Measurements from ENCODE around the gene CAPZA2.

Gene CAPZA2

GRCh38 chr7:116922545-116922944 is 60.2 kb downstream of the CAPZA2 start:
- H3K9me3 ChIP-seq (ENCODE audit: insufficient read depth, low read length, severe bottlenecking): no peaks in the 10 kb centered on the region
- H3K27me3 ChIP-seq (ENCODE audit: insufficient read depth, low read length, poor library complexity): no peaks in the 10 kb centered on the region
- H3K4me2 ChIP-seq (ENCODE audit: insufficient read depth, low read length): no peak overlapping the region
- no peak for ATAC-seq (ENCODE audit: insufficient read depth, low read depth)
- no peak overlapping the region for H2AFZ ChIP-seq (ENCODE audit: low read depth, low read length)
- H3K4me3 ChIP-seq (ENCODE audit: low read depth in 1 of 2, low read length in 2 of 2): no peak overlapping the region
- TF ChIP-seq EZH2 (IDR thresholded peaks at IDR 0.05; ENCODE audit: borderline replicate concordance, low read depth, low read length, severe bottlenecking): no peak
- TF ChIP-seq CTCF (IDR thresholded peaks at IDR 0.05; ENCODE audit: borderline replicate concordance, extremely low read depth, low read length, poor library complexity, severe bottlenecking): no peak
- DNase-seq: no peak
- H3K36me3 ChIP-seq (ENCODE audit: insufficient read depth, low read length): peaks cover 11% of the 10 kb centered on the region; the same call in 1 of the 2 replicates
- no peak overlapping the region for H3K27ac ChIP-seq (ENCODE audit: low read length)
- no peaks in the 10 kb centered on the region for H3K79me2 ChIP-seq (ENCODE audit: insufficient read depth, low read length)
- H3K4me1 ChIP-seq (ENCODE audit: insufficient read depth, low read length): peaks cover 3% of the 10 kb centered on the region; the same call in 1 of the 2 replicates
- no peaks in the 10 kb centered on the region for H4K20me1 ChIP-seq (ENCODE audit: insufficient read depth, low read length)
- no peak overlapping the region for H3K9ac ChIP-seq (ENCODE audit: low read depth, low read length)

- no peak for DNase-seq
- Histone ChIP-seq H3K9me3 (ENCODE audit: insufficient read depth, low read length, severe bottlenecking) (no peaks in the 10 kb centered on the region), H3K27ac (ENCODE audit: low read length) (no peak overlapping the region), H3K27me3 (ENCODE audit: insufficient read depth, low read length, poor library complexity) (no peaks in the 10 kb centered on the region), H3K36me3 (ENCODE audit: insufficient read depth, low read length) (peaks cover 3% of the 10 kb centered on the region; the same call in 1 of the 2 replicates), H3K4me1 (ENCODE audit: insufficient read depth, low read length) (peaks cover 3% of the 10 kb centered on the region; the same call in 1 of the 2 replicates), H3K9ac (ENCODE audit: low read depth, low read length) (no peak overlapping the region), H3K4me2 (ENCODE audit: insufficient read depth, low read length) (no peak overlapping the region), H4K20me1 (ENCODE audit: insufficient read depth, low read length) (no peaks in the 10 kb centered on the region), H3K79me2 (ENCODE audit: insufficient read depth, low read length) (no peaks in the 10 kb centered on the region), H3K4me3 (ENCODE audit: low read depth in 1 of 2, low read length in 2 of 2) (no peak overlapping the region), H2AFZ (ENCODE audit: low read depth, low read length) (no peak overlapping the region)
- 0 out of 3 replicates have a peak, but pooled peaks have one; percentile 16 for ATAC-seq (ENCODE audit: insufficient read depth, low read depth)
- TF ChIP-seq EZH2 (IDR thresholded peaks at IDR 0.05; ENCODE audit: borderline replicate concordance, low read depth, low read length, severe bottlenecking) (no peak), CTCF (IDR thresholded peaks at IDR 0.05; ENCODE audit: borderline replicate concordance, extremely low read depth, low read length, poor library complexity, severe bottlenecking) (no peak)
Observed at GRCh38 chr7:116924741-116925140, 62.4 kb downstream of the CAPZA2 start.

GRCh38 chr7:116929021-116929420 is 66.6 kb downstream of the CAPZA2 start:
- H3K4me1 ChIP-seq (ENCODE audit: insufficient read depth, low read length): no peaks in the 10 kb centered on the region
- no peaks in the 10 kb centered on the region for H3K36me3 ChIP-seq (ENCODE audit: insufficient read depth, low read length)
- H3K27ac ChIP-seq (ENCODE audit: low read length): no peak overlapping the region
- H3K79me2 ChIP-seq (ENCODE audit: insufficient read depth, low read length): no peaks in the 10 kb centered on the region
- no peaks in the 10 kb centered on the region for H4K20me1 ChIP-seq (ENCODE audit: insufficient read depth, low read length)
- no peaks in the 10 kb centered on the region for H3K9me3 ChIP-seq (ENCODE audit: insufficient read depth, low read length, severe bottlenecking)
- no peak overlapping the region for H3K9ac ChIP-seq (ENCODE audit: low read depth, low read length)
- TF ChIP-seq CTCF (IDR thresholded peaks at IDR 0.05; ENCODE audit: borderline replicate concordance, extremely low read depth, low read length, poor library complexity, severe bottlenecking) (no peak), EZH2 (IDR thresholded peaks at IDR 0.05; ENCODE audit: borderline replicate concordance, low read depth, low read length, severe bottlenecking) (no peak)
- DNase-seq (no peak), ATAC-seq (ENCODE audit: insufficient read depth, low read depth) (no peak)
- no peak overlapping the region for H3K4me2 ChIP-seq (ENCODE audit: insufficient read depth, low read length)
- H2AFZ ChIP-seq (ENCODE audit: low read depth, low read length): no peak overlapping the region
- no peaks in the 10 kb centered on the region for H3K27me3 ChIP-seq (ENCODE audit: insufficient read depth, low read length, poor library complexity)
- H3K4me3 ChIP-seq (ENCODE audit: low read depth in 1 of 2, low read length in 2 of 2): no peak overlapping the region

Measured in DND-41 (cell line).